ENCODE results near the gene CHMP1A. TPM values are rescaled to one million over a fixed set of nuclear protein-coding genes. Genes with fewer than 3 reads are reported as not detected.
"Not testable (repeated sequence)": the region's sequence is repeated elsewhere in the genome, so short reads cannot be mapped to it uniquely, and the experiment has no call there.

CHMP1A gene
- polyA plus RNA-seq, 2 of the 4 experiments (the other 2 are of a cell fraction): 36.4 to 91.7 TPM

DNA sequence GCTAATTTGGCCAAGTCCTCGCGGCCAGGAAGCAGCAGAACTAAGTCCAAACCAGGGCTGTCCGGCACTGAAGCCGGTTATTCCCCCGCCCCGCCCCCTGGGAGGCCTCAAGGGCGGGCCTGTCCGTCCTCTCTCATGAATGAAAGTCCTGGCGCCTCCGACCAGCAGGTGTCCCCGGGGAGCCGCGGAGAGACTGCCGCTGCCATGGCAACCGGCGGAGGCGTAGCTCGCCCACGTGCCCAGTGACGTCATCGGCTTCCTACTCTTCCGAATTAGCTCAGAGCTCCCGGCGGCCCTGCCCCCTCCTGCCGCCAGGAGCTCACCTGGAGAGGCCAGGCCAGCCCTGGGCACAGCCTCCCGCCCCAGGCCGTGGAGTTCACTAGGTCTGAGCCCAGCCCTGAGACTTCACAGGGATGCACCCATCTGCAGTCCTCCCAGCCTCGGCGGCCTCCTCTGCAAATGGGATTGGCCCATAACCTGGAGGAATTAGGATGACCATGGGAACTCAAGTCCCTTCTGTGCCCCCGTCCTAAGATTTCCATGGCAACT lies 42.7 kb upstream of the CHMP1A start:
- Histone ChIP-seq H3K27ac (peak overlapping the region; percentile 82 to 92), H3K4me3 (peak overlapping the region; percentile 69), H3K4me1 (peaks cover 12% of the 10 kb centered on the region), H3K9me3 (no peaks in the 10 kb centered on the region), H3K4me2 (peak overlapping the region; percentile 98)
- WGBS (ENCODE audit: missing lambda C conversion rate): under 1% methylated on average over 23 of the region's 30 CpGs
- ATAC-seq: peak; percentile 49 to 76
- POLR2A ChIA-PET: interaction anchor here (0.6 to 2.6 kb wide), 4 partner anchors 13 to 131 kb away, joined by 3 to 24 read pairs (median 4); partner anchors contain the start of genes CDK10, CHMP1A and SPATA33
- TF ChIP-seq BHLHE40 (IDR thresholded peaks at IDR 0.05; ENCODE audit: low read depth, low read length): peak; percentile 71; the same call in 1 of the 2 replicates
- 0 out of 2 replicates have a peak, but pooled peaks have one; percentile 27 for TF ChIP-seq MAZ (IDR thresholded peaks at IDR 0.05; ENCODE audit: borderline replicate concordance, low read depth, low read length)
- peak in 1 of 2 experiments; percentile 19; a peak in 1 of 5 replicates for TF ChIP-seq JUN (IDR thresholded peaks at IDR 0.05)
- TF ChIP-seq RAD21 (conservative IDR thresholded peaks at IDR 0.05 in 1 of 2, IDR thresholded peaks at IDR 0.05 in 1 of 2): peak; percentile 63 to 71
- TF ChIP-seq, protein P1, sequence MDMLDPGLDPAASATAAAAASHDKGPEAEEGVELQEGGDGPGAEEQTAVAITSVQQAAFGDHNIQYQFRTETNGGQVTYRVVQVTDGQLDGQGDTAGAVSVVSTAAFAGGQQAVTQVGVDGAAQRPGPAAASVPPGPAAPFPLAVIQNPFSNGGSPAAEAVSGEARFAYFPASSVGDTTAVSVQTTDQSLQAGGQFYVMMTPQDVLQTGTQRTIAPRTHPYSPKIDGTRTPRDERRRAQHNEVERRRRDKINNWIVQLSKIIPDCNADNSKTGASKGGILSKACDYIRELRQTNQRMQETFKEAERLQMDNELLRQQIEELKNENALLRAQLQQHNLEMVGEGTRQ (IDR thresholded peaks at IDR 0.05): peak; percentile 97
- TF ChIP-seq RNF2 (IDR thresholded peaks at IDR 0.05; ENCODE audit: borderline replicate concordance, low read depth): no peak
- TF ChIP-seq RFX5 (IDR thresholded peaks at IDR 0.05): peak; percentile 80; the same call in 1 of the 2 replicates
- TF ChIP-seq, protein P2, sequence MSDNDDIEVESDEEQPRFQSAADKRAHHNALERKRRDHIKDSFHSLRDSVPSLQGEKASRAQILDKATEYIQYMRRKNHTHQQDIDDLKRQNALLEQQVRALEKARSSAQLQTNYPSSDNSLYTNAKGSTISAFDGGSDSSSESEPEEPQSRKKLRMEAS (IDR thresholded peaks at IDR 0.05): peak; percentile 92
- no peak for TF ChIP-seq ZC3H11A (IDR thresholded peaks at IDR 0.05)
- peak; percentile 57 for TF ChIP-seq SMC3 (IDR thresholded peaks at IDR 0.05)
- TF ChIP-seq, protein P3, sequence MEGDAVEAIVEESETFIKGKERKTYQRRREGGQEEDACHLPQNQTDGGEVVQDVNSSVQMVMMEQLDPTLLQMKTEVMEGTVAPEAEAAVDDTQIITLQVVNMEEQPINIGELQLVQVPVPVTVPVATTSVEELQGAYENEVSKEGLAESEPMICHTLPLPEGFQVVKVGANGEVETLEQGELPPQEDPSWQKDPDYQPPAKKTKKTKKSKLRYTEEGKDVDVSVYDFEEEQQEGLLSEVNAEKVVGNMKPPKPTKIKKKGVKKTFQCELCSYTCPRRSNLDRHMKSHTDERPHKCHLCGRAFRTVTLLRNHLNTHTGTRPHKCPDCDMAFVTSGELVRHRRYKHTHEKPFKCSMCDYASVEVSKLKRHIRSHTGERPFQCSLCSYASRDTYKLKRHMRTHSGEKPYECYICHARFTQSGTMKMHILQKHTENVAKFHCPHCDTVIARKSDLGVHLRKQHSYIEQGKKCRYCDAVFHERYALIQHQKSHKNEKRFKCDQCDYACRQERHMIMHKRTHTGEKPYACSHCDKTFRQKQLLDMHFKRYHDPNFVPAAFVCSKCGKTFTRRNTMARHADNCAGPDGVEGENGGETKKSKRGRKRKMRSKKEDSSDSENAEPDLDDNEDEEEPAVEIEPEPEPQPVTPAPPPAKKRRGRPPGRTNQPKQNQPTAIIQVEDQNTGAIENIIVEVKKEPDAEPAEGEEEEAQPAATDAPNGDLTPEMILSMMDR (IDR thresholded peaks at IDR 0.05): peak; percentile 69
- TF ChIP-seq, protein P4, sequence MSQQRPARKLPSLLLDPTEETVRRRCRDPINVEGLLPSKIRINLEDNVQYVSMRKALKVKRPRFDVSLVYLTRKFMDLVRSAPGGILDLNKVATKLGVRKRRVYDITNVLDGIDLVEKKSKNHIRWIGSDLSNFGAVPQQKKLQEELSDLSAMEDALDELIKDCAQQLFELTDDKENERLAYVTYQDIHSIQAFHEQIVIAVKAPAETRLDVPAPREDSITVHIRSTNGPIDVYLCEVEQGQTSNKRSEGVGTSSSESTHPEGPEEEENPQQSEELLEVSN (IDR thresholded peaks at IDR 0.05; ENCODE audit: borderline replicate concordance, low read depth): 0 out of 2 replicates have a peak, but pooled peaks have one; percentile 30
- TF ChIP-seq, protein P5, sequence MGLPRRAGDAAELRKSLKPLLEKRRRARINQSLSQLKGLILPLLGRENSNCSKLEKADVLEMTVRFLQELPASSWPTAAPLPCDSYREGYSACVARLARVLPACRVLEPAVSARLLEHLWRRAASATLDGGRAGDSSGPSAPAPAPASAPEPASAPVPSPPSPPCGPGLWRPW (IDR thresholded peaks at IDR 0.05): no peak
- no peak for TF ChIP-seq FOSL2 (IDR thresholded peaks at IDR 0.05)
- TF ChIP-seq FOSL2 (CRISPR knock-in tag; IDR thresholded peaks at IDR 0.05): peak; percentile 93
- TF ChIP-seq NR3C1 (IDR thresholded peaks at IDR 0.05): no peak
- TF ChIP-seq, protein P6, sequence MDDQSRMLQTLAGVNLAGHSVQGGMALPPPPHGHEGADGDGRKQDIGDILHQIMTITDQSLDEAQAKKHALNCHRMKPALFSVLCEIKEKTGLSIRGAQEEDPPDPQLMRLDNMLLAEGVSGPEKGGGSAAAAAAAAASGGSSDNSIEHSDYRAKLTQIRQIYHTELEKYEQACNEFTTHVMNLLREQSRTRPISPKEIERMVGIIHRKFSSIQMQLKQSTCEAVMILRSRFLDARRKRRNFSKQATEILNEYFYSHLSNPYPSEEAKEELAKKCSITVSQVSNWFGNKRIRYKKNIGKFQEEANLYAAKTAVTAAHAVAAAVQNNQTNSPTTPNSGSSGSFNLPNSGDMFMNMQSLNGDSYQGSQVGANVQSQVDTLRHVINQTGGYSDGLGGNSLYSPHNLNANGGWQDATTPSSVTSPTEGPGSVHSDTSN (IDR thresholded peaks at IDR 0.05): no peak
- CTCF ChIA-PET: interaction anchor here (0.6 to 4.3 kb wide), 41 partner anchors 9 to 250 kb away, joined by 3 to 33 read pairs (median 6); partner anchors contain the start of genes CDK10, CPNE7 and SPIRE2
- peak; percentile 93 to 99 for DNase-seq (ENCODE audit: low read depth in 1 of 2, low spot score in 1 of 2)
- no peak for FAIRE-seq

DNA sequence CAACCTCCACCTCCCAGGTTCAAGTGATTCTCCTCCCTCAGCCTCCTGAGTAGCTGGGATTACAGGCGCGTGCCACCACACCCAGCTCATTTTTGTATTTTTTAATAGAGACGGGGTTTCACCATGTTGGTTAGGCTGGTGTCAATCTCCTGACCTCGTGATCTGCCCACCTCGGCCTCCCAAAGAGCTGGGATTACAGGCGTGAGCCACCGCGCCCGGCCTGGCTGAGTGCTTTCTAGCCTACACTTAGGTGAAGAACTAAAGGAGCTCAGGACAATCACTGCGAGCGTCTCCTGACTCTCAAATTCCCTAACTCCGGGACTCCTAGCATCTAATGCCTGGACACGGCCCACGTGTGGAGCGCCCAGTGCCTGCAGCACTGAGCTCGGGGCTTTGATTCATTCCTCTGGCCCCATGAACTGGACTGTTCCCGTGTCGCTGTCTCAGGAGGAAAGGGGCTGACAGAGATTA lies 42.2 kb upstream of the CHMP1A start:
- not testable (repeated sequence) for H3K9me3 ChIP-seq; DNase-seq (ENCODE audit: low read depth in 1 of 2, low spot score in 1 of 2); FAIRE-seq; H3K4me3 ChIP-seq
- Histone ChIP-seq H3K27ac (peak overlapping the region in 1 of 2 experiments; percentile 65; a peak in 2 of 6 replicates), H3K4me1 (peaks cover 12% of the 10 kb centered on the region), H3K4me2 (peak overlapping the region; percentile 98)
- POLR2A ChIA-PET: interaction anchor here (0.6 to 2.6 kb wide), 4 partner anchors 13 to 130 kb away, joined by 3 to 24 read pairs (median 4); partner anchors contain the start of genes CDK10, CHMP1A and SPATA33
- ATAC-seq: peak in 1 of 2 experiments; percentile 1; a peak in 3 of 6 replicates
- CTCF ChIA-PET: interaction anchor here (0.6 to 4.3 kb wide), 36 partner anchors 10 to 211 kb away, joined by 3 to 33 read pairs (median 6); partner anchors contain the start of genes CDK10 and CPNE7
- 74% methylated on average over 16 of the region's 18 CpGs for WGBS (ENCODE audit: missing lambda C conversion rate)

DNA sequence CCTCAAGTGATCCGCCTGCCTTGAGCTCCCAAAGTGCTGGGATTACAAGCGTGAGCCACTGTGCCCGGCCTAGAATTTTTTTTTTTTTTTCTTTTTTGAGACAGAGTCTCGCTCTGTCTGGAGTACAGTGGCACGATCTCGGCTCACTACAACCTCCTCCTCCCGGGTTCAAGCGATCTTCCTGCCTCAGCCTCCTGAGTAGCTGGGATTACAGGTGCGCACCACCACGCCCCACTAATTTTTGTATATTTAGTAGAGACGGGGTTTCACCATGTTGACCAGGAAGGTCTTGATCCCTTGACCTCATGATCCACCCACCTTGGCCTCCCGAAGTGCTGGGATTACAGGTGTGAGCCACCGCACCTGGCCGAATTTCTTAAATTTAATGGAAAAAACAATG lies 41.2 kb upstream of the CHMP1A start:
- not testable (repeated sequence) for H3K9me3 ChIP-seq; H3K4me2 ChIP-seq; H3K27ac ChIP-seq; FAIRE-seq; ATAC-seq; H3K4me3 ChIP-seq; DNase-seq (ENCODE audit: low read depth in 1 of 2, low spot score in 1 of 2)
- CTCF ChIA-PET: interaction anchor here (0.6 to 4.3 kb wide), 13 partner anchors 9 to 347 kb away, joined by 3 to 33 read pairs (median 9); partner anchors contain the start of gene CDK10
- POLR2A ChIA-PET: interaction anchor here (4.4 kb wide), 1 partner anchor 12 kb away, joined by 26 read pairs; the partner anchor contains the start of gene CDK10
- WGBS (ENCODE audit: missing lambda C conversion rate): 98% methylated on average over 14 of the region's 14 CpGs
- peaks cover 12% of the 10 kb centered on the region for H3K4me1 ChIP-seq

Data from A549 (cell line).